Measurements from ENCODE around the gene GUCY2F.

Gene GUCY2F

DNA sequence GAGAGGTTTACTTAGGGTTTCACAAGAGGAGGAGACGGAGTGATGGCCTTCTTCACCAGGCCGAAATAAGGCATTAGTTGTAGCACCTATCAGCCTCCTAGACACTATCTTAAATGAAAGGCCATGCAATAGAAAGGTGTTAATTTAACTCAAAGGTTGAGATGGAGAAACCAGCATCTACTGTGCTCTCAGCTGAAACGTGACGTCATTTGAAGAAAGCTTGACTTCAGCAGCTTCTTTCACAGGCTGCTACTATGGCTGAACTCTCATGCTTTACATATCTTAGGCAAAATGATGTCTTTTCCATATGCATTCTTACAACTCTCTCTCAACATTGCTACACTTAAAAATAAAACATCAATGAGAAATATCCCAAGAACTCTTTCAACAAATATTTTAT, 99.6 kb downstream of the GUCY2F start:
- no peak overlapping the region for H3K4me3 ChIP-seq (ENCODE audit: low read depth, low read length)
- TF ChIP-seq, protein P1, sequence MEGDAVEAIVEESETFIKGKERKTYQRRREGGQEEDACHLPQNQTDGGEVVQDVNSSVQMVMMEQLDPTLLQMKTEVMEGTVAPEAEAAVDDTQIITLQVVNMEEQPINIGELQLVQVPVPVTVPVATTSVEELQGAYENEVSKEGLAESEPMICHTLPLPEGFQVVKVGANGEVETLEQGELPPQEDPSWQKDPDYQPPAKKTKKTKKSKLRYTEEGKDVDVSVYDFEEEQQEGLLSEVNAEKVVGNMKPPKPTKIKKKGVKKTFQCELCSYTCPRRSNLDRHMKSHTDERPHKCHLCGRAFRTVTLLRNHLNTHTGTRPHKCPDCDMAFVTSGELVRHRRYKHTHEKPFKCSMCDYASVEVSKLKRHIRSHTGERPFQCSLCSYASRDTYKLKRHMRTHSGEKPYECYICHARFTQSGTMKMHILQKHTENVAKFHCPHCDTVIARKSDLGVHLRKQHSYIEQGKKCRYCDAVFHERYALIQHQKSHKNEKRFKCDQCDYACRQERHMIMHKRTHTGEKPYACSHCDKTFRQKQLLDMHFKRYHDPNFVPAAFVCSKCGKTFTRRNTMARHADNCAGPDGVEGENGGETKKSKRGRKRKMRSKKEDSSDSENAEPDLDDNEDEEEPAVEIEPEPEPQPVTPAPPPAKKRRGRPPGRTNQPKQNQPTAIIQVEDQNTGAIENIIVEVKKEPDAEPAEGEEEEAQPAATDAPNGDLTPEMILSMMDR (IDR thresholded peaks at IDR 0.05; ENCODE audit: insufficient read depth, low read depth, low read length, missing control alignments): no peak
- DNase-seq (ENCODE audit: low read depth): no peak

- TF ChIP-seq, protein P1 (IDR thresholded peaks at IDR 0.05; ENCODE audit: insufficient read depth, low read depth, low read length, missing control alignments): no peak
These were observed 103.6 kb downstream of the GUCY2F start for GRCh38 chrX:109378281-109378680.

GRCh38 chrX:109374262-109374960, 107.5 kb downstream of the GUCY2F start:
- H3K4me3 ChIP-seq (ENCODE audit: low read depth, low read length): no peak overlapping the region
- TF ChIP-seq, protein P1 (IDR thresholded peaks at IDR 0.05; ENCODE audit: insufficient read depth, low read depth, low read length, missing control alignments): no peak
- DNase-seq (ENCODE audit: low read depth): no peak

More at GRCh38 chrX:109378281-109378680, 103.6 kb downstream of the GUCY2F start:
- no peak overlapping the region for H3K4me3 ChIP-seq (ENCODE audit: low read depth, low read length)
- DNase-seq (ENCODE audit: low read depth): no peak

DNA sequence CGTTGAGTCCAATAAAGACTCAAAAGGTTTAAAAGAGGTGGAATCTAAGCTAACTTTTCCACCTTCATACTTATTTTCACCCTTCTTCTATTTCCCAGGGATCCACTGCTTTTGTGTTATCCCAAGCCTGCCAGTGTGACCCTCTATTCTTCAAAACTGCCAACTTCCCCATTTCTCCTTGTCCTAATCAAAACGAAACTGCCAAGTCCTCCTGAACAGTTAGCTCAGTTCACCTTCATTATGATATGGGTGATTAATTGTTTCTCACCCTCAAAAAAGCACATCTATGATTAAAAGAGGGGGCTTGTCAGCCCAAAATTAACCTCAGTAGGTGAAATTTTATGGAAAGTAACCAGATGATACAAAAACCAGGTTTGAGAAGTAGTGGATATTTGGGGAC, 108.4 kb downstream of the GUCY2F start:
- H3K4me3 ChIP-seq (ENCODE audit: low read depth, low read length): no peak overlapping the region
- no peak for DNase-seq (ENCODE audit: low read depth)
- TF ChIP-seq, protein P1 (IDR thresholded peaks at IDR 0.05; ENCODE audit: insufficient read depth, low read depth, low read length, missing control alignments): no peak

- TF ChIP-seq, protein P1 (IDR thresholded peaks at IDR 0.05; ENCODE audit: insufficient read depth, low read depth, low read length, missing control alignments): no peak
- no peak overlapping the region for H3K4me3 ChIP-seq (ENCODE audit: low read depth, low read length)
- no peak for DNase-seq (ENCODE audit: low read depth)
These were observed 109.2 kb downstream of the GUCY2F start for GRCh38 chrX:109372716-109373115.

GRCh38 chrX:109372291-109372690, 109.6 kb downstream of the GUCY2F start:
- TF ChIP-seq, protein P1 (IDR thresholded peaks at IDR 0.05; ENCODE audit: insufficient read depth, low read depth, low read length, missing control alignments): no peak
- DNase-seq (ENCODE audit: low read depth): no peak
- H3K4me3 ChIP-seq (ENCODE audit: low read depth, low read length): no peak overlapping the region

- no peak for DNase-seq (ENCODE audit: low read depth)
- TF ChIP-seq, protein P1 (IDR thresholded peaks at IDR 0.05; ENCODE audit: insufficient read depth, low read depth, low read length, missing control alignments): no peak
- H3K4me3 ChIP-seq (ENCODE audit: low read depth, low read length): no peak overlapping the region
These were observed 119.8 kb downstream of the GUCY2F start for GRCh38 chrX:109362101-109362500.
